Chondrocyte (in vitro differentiated cells): ENCODE data around the gene ESD. TPM values are rescaled to one million over a fixed set of nuclear protein-coding genes. Genes with fewer than 3 reads are reported as not detected.

ENCODE experiments used
- DNase-seq: peaks from one replicate; pipeline ENCODE4 v3.0.0; 2021; ENCODE audit warnings: mixed read lengths, low spot score
- H3K27ac Mint-ChIP-seq: one replicate; pipeline ENCODE4 v1.8.0; 2021; ENCODE audit warnings: mild to moderate bottlenecking, moderate library complexity, mixed read lengths; ENCODE audit not compliant: unreplicated experiment
- H3K27me3 Mint-ChIP-seq: 2 replicates; pipeline ENCODE4 v1.8.0; 2021; ENCODE audit warnings: low read depth, mixed read lengths
- H3K36me3 Mint-ChIP-seq: 2 replicates; pipeline ENCODE4 v1.8.0; 2021; ENCODE audit warnings: low read depth, mixed read lengths
- H3K4me1 Mint-ChIP-seq: 2 replicates; pipeline ENCODE4 v1.8.0; 2021; ENCODE audit warnings: low read depth, mild to moderate bottlenecking, mixed read lengths
- H3K4me3 Mint-ChIP-seq: one replicate; pipeline ENCODE4 v1.8.0; 2021; ENCODE audit warnings: mild to moderate bottlenecking, moderate library complexity, mixed read lengths; ENCODE audit not compliant: unreplicated experiment
- H3K9me3 Mint-ChIP-seq: 2 replicates; pipeline ENCODE4 v1.8.0; 2021; ENCODE audit warnings: low read depth, mixed read lengths
- CTCF ChIP-seq: fragments of 200-600 bp; sonication (generic); IDR thresholded peaks from 2 replicates; pipeline ENCODE4 v1.5.0; 2021; ENCODE audit warnings: antibody characterized with exemption, mild to moderate bottlenecking, moderate library complexity
- total RNA-seq: library from RNA; stranded (reverse); gene quantifications from 3 replicates; pipeline ENCODE4 v1.2.1, GENCODE V29; 2021

Gene ESD
- total RNA-seq, 1 donor from 2014 or later = 94.7 TPM

- Mint-ChIP-seq H3K36me3 (peaks cover 13% of the 10 kb centered on the region), H3K27ac (no peak overlapping the region), H3K9me3 (no peaks in the 10 kb centered on the region), H3K27me3 (no peaks in the 10 kb centered on the region), H3K4me3 (no peak overlapping the region), H3K4me1 (peaks cover 16% of the 10 kb centered on the region)
- no peak for DNase-seq
- no peak for TF ChIP-seq CTCF
Measured at GRCh38 chr13:46738766-46739165, 58.2 kb downstream of the ESD start.

DNA sequence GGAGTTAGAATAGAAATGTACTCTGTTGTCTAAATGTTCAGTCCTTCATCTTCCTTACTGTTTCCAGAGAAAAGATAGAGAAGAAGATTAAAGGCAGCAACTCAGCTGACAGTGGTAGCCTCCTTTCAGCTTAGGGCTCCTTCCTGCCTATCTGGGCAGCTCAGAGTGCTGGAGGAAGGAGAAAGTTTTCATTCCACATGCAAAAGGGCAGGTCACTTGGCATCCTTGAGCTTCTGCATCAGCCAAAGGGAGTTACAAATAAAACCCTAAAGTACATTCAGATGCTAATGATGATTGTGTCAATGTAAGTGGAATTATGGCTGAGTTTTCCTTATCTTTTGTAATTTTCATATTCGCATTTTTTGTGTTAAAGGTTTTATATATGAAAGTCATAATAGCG is 58.9 kb downstream of the ESD start:
- H3K36me3 Mint-ChIP-seq = peaks cover 13% of the 10 kb centered on the region
- H3K27ac Mint-ChIP-seq = no peak overlapping the region
- no peaks in the 10 kb centered on the region for H3K9me3 Mint-ChIP-seq
- no peak for DNase-seq
- no peaks in the 10 kb centered on the region for H3K27me3 Mint-ChIP-seq
- TF ChIP-seq CTCF = no peak
- H3K4me3 Mint-ChIP-seq = no peak overlapping the region
- H3K4me1 Mint-ChIP-seq = peaks cover 11% of the 10 kb centered on the region

DNA sequence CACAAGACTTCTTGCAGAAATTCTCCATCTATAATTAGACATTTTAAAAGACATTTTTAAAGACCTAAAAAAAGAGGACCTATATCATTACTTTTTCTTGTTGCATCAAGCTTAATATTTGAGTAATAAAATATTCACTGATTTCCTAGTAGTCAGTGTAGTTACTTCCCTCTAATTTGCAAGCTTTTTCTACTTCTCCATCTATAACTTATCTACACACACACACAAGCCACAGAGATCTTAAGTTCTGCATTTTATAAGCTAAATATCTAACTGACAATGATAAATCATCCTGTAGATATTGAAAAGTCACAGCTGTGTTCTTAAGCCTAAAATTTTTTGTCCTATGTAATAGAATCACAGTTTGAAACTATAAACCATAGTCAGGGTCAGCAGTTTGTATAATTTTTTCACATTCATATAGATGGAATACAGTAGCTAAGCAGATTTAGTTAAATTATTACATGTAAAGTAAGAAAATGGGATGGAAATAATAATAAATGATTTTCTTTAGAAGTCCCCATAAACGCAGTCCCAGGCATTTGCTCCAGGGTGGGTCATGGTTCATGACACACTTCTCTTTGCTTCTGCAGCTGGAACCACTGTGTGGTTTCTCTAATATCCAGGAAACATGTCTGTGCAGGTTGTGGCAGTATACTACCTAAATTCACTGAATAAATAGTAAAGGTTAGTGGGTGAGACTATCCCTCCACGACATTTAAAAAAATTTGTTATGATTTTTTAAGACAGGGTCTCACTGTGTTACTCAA is 60.2 kb downstream of the ESD start:
- DNase-seq = no peak
- H3K4me3 Mint-ChIP-seq = no peak overlapping the region
- H3K36me3 Mint-ChIP-seq = peaks cover 14% of the 10 kb centered on the region
- TF ChIP-seq CTCF = no peak
- H3K27me3 Mint-ChIP-seq = no peaks in the 10 kb centered on the region
- H3K27ac Mint-ChIP-seq = no peak overlapping the region
- H3K4me1 Mint-ChIP-seq = peaks cover 2% of the 10 kb centered on the region
- no peaks in the 10 kb centered on the region for H3K9me3 Mint-ChIP-seq

GRCh38 chr13:46735425-46735824 is 61.5 kb downstream of the ESD start:
- Mint-ChIP-seq H3K4me3 (no peak overlapping the region), H3K36me3 (peaks cover 14% of the 10 kb centered on the region), H3K9me3 (no peaks in the 10 kb centered on the region), H3K27me3 (no peaks in the 10 kb centered on the region), H3K27ac (no peak overlapping the region), H3K4me1 (peaks cover 2% of the 10 kb centered on the region)
- DNase-seq = no peak
- no peak for TF ChIP-seq CTCF

DNA sequence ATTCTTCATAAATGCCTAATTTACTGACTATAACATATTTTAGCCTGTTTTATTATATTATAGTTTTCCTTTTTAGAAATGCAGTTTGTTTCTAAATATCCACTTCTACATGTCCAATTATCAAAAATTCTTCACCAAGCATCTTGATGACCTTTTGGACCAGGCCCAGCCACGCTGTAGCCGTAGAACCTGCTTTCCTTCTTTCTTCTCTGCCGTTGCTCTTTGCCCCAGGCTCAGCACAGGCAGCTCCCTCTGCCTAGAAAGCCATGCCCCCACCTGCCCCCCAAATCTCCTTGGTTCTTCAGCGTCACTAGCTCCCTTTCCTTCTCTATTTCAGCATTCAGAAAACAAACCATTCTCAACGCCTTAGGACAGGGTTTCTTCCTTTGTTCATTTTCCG is 65.4 kb downstream of the ESD start:
- TF ChIP-seq CTCF = no peak
- no peaks in the 10 kb centered on the region for H3K9me3 Mint-ChIP-seq

More for the DNA sequence above, 65.4 kb downstream of the ESD start:
- Mint-ChIP-seq H3K36me3 (peaks cover 27% of the 10 kb centered on the region), H3K27me3 (no peaks in the 10 kb centered on the region), H3K27ac (no peak overlapping the region), H3K4me3 (no peak overlapping the region), H3K4me1 (no peaks in the 10 kb centered on the region)
- no peak for DNase-seq
